ENCODE measurements around the gene PTGES3L. TPM values are rescaled to one million over a fixed set of nuclear protein-coding genes. Genes with fewer than 3 reads are reported as not detected.

PTGES3L gene
- polyA plus RNA-seq, 1 donor from 2014 or later, result 7.8 TPM

GRCh38 chr17:42964161-42964932 lies 15.5 kb downstream of the PTGES3L start, which contains the start of gene AARSD1:
AARSD1 (minus strand) TSS chr17:42964454; CDS start chr17:42964440, 14 bp downstream.
- H3K9me3 ChIP-seq (ENCODE audit: low read length), result no peaks in the 10 kb centered on the region
- H3K9ac ChIP-seq (ENCODE audit: low read length), result peak within 1 kb of the TSS; percentile 87
- TF ChIP-seq CTCF (IDR thresholded peaks at IDR 0.05; ENCODE audit: poor library complexity, severe bottlenecking), result peak; percentile 20
- peak; percentile 65 for TF ChIP-seq REST (IDR thresholded peaks at IDR 0.05; ENCODE audit: borderline replicate concordance)
- TF ChIP-seq POLR2AphosphoS5 (IDR thresholded peaks at IDR 0.05), result peak; percentile 97
- no peak for TF ChIP-seq SMC3 (conservative IDR thresholded peaks at IDR 0.05; ENCODE audit: poor library complexity)
- peak; percentile 74 for TF ChIP-seq TAF1 (IDR thresholded peaks at IDR 0.05; ENCODE audit: low read depth)
- TF ChIP-seq MXI1 (conservative IDR thresholded peaks at IDR 0.05; ENCODE audit: poor library complexity, severe bottlenecking), result peak; percentile 98
- TF ChIP-seq EZH2 (IDR thresholded peaks at IDR 0.05; ENCODE audit: borderline replicate concordance, insufficient read depth, low read length, poor library complexity, severe bottlenecking), result no peak
- no peak for TF ChIP-seq RAD21 (conservative IDR thresholded peaks at IDR 0.05)
- TF ChIP-seq EP300 (conservative IDR thresholded peaks at IDR 0.05; ENCODE audit: poor library complexity, severe bottlenecking), result peak; percentile 72
- peaks cover 7% of the 10 kb centered on the region for H3K79me2 ChIP-seq (replicated peaks; ENCODE audit: insufficient read depth, low read length)
- H4K20me1 ChIP-seq (ENCODE audit: insufficient read depth), result no peaks in the 10 kb centered on the region
- H3K4me2 ChIP-seq (ENCODE audit: low read length), result peak within 1 kb of the TSS; percentile 73
- peak within 1 kb of the TSS; percentile 99 for H2AFZ ChIP-seq (ENCODE audit: low read depth, low read length)
- H3K4me3 ChIP-seq (ENCODE audit: low read length), result peak within 1 kb of the TSS; percentile 71
- peak within 1 kb of the TSS; percentile 84 for H3K27ac ChIP-seq (ENCODE audit: low read length)
- no peaks in the 10 kb centered on the region for H3K9me2 ChIP-seq (ENCODE audit: insufficient read depth, low read length)
- no peaks in the 10 kb centered on the region for H3F3A ChIP-seq (ENCODE audit: insufficient read depth, low read length, poor library complexity, severe bottlenecking)
- no peaks in the 10 kb centered on the region for H3K36me3 ChIP-seq (ENCODE audit: insufficient read depth, low read length)
- no peaks in the 10 kb centered on the region for H3K27me3 ChIP-seq (ENCODE audit: insufficient read depth, low read depth, low read length)

GRCh38 chr17:42953669-42954068 lies 26.2 kb downstream of the PTGES3L start:
- H3K4me3 ChIP-seq (ENCODE audit: low read length), result no peak overlapping the region
- H3K9me3 ChIP-seq (ENCODE audit: low read length), result no peaks in the 10 kb centered on the region
- H3K79me2 ChIP-seq (replicated peaks; ENCODE audit: insufficient read depth, low read length), result no peaks in the 10 kb centered on the region
- H3K27ac ChIP-seq (ENCODE audit: low read length), result no peak overlapping the region
- H3K4me2 ChIP-seq (ENCODE audit: low read length), result no peak overlapping the region
- no peaks in the 10 kb centered on the region for H4K20me1 ChIP-seq (ENCODE audit: insufficient read depth)
- no peaks in the 10 kb centered on the region for H3K27me3 ChIP-seq (ENCODE audit: insufficient read depth, low read depth, low read length)
- no peaks in the 10 kb centered on the region for H3K9me2 ChIP-seq (ENCODE audit: insufficient read depth, low read length)
- H3F3A ChIP-seq (ENCODE audit: insufficient read depth, low read length, poor library complexity, severe bottlenecking), result no peaks in the 10 kb centered on the region
- H2AFZ ChIP-seq (ENCODE audit: low read depth, low read length), result no peak overlapping the region
- H3K36me3 ChIP-seq (ENCODE audit: insufficient read depth, low read length), result no peaks in the 10 kb centered on the region
- H3K9ac ChIP-seq (ENCODE audit: low read length), result no peak overlapping the region
- no peak for TF ChIP-seq EZH2 (IDR thresholded peaks at IDR 0.05; ENCODE audit: borderline replicate concordance, insufficient read depth, low read length, poor library complexity, severe bottlenecking)
- TF ChIP-seq RAD21 (conservative IDR thresholded peaks at IDR 0.05), result no peak
- no peak for TF ChIP-seq REST (IDR thresholded peaks at IDR 0.05; ENCODE audit: borderline replicate concordance)
- TF ChIP-seq SMC3 (conservative IDR thresholded peaks at IDR 0.05; ENCODE audit: poor library complexity), result no peak
- no peak for TF ChIP-seq EP300 (conservative IDR thresholded peaks at IDR 0.05; ENCODE audit: poor library complexity, severe bottlenecking)

Data from neural cell (in vitro differentiated cells).